Lung (tissue), 12 donors: ENCODE data around the gene ACTC1. TPM values are rescaled to one million over a fixed set of nuclear protein-coding genes. Genes with fewer than 3 reads are reported as not detected.

ENCODE experiments used
- ATAC-seq: fragments of 200-7000 bp; cut with Tn5 transposase; one replicate; pipeline ENCODE4 v1.9.1; 2020; ENCODE audit warnings: moderate number of reproducible peaks; ENCODE audit not compliant: insufficient read depth, low FRiP score
- DNase-seq, 3 donors: peaks; one replicate each; pipeline ENCODE4 v3.0.0-alpha.2; 2013 to 2017
- H3K27ac ChIP-seq, 2 donors: one replicate each; pipeline ENCODE4 v1.5.1; 2013; ENCODE audit warnings: mild to moderate bottlenecking in 2 of 2, moderate library complexity in 2 of 2, control low read depth in 1 of 2, inconsistent platforms in 1 of 2, low read depth in 1 of 2, low read length in 1 of 2
- H3K27me3 ChIP-seq, 3 donors: one replicate each; pipeline ENCODE4 v1.5.1; 2013; ENCODE audit warnings: low read length in 2 of 3; ENCODE audit not compliant: control insufficient read depth in 3 of 3, insufficient read depth in 3 of 3
- H3K36me3 ChIP-seq, 4 donors: one replicate each; pipeline ENCODE4 v1.5.1; 2013; ENCODE audit warnings: low read length in 4 of 4, mild to moderate bottlenecking in 1 of 4, moderate library complexity in 1 of 4; ENCODE audit not compliant: control insufficient read depth in 4 of 4, insufficient read depth in 4 of 4
- H3K4me1 ChIP-seq, 5 donors: one replicate each; pipeline ENCODE4 v1.5.1; 2013; ENCODE audit warnings: low read length in 5 of 5, mild to moderate bottlenecking in 2 of 5, moderate library complexity in 1 of 5; ENCODE audit not compliant: control insufficient read depth in 5 of 5, insufficient read depth in 5 of 5
- H3K4me3 ChIP-seq: one replicate; pipeline ENCODE4 v1.5.1; 2013; ENCODE audit warnings: mild to moderate bottlenecking, control low read depth, moderate library complexity
- H3K9ac ChIP-seq, 2 donors: one replicate each; pipeline ENCODE4 v1.5.1; 2013; ENCODE audit warnings: low read length in 2 of 2, control low read depth in 1 of 2; ENCODE audit not compliant: insufficient read depth in 1 of 2
- H3K9me3 ChIP-seq, 4 donors: one replicate each; pipeline ENCODE4 v1.5.1; 2013; ENCODE audit warnings: low read length in 3 of 4, mild to moderate bottlenecking in 1 of 4, moderate library complexity in 1 of 4; ENCODE audit not compliant: control insufficient read depth in 4 of 4, insufficient read depth in 3 of 4
- WGBS, 2 donors: extraction: QIAGEN DNeasy Blood & Tissue Kit; methylation state at CpG; one replicate each; pipeline ENCODE4 v1.1.7; 2013; 5-methylcytosine and 5-hydroxymethylcytosine counted together
- polyA plus RNA-seq, 2 donors: library from polyadenylated mRNA; stranded (reverse); fragments of 200-250 nt; gene quantifications; one replicate each; pipeline ENCODE4 v1.2.1, GENCODE V29; 2013
- total RNA-seq, 2 donors: library from RNA; depleted of rRNA in 1 of 2; stranded (reverse); fragments of >200 nt in 1 of 2; gene quantifications; one replicate each; pipeline ENCODE4 v1.2.1, GENCODE V29; 2014 to 2021
- TF ChIP-seq, protein P1 (sequence below): IDR thresholded peaks from 2 replicates; pipeline ENCODE4 v1.5.1; 2012; ENCODE audit warnings: mild to moderate bottlenecking; ENCODE audit errors: control extremely low read depth, extremely low read depth
- donor health status: control.
- donor health status: control.
- donor health status: Bipolar disorder and iron deficiency.
- donor health status: healthy.
- donor health status: DM: yes; HTN: yes; CAD: no.

Gene ACTC1
- total and polyA plus RNA-seq, 4 donors, result 0.13 to 13.0 (median 1.8) TPM

DNA sequence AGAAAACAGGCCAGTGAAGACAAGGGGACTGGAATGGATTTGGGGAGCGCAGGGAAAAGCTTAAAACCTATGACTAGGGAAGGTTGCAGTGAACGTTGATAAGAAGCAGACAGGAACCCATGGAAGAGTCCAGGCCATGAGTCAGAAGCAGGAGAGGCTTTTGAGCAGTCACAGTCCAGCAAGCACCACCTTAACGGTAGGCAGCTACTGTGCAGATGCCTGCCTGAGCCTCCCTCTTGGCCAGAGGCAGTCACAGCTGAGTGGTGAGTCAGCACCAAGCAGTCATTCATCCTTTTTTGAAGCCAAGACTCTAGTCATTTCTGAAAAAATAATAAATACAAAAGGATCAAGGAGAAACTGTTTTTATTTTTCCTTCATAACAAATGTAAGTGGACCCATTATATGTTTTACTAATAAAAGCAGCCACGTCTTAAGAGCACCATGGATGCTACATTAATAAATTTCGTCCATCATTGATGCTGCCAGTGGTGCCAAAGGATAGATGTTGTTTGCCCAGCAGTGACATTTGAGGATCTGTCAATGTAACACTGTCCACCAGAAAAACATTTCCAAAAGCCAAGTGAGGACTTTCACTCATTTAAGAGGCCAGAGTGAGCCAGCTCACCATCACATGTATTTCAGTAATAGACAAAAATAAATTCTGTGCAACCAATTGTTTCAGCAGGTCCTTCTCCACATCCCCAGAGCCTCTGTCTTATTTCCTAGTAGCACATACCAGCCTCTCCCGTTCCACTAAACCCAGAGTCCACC is 42.1 kb upstream of the ACTC1 start:
- Histone ChIP-seq H3K36me3 (no peaks in the 10 kb centered on the region), H3K27ac (no peak overlapping the region), H3K4me3 (no peak overlapping the region), H3K9me3 (peaks cover 0 to 10% (median 1%) of the 10 kb centered on the region in 4 donors), H3K27me3 (no peaks in the 10 kb centered on the region), H3K9ac (no peak overlapping the region), H3K4me1 (no peaks in the 10 kb centered on the region)
- ATAC-seq (no peak), DNase-seq (no peak)
- TF ChIP-seq, protein P1, sequence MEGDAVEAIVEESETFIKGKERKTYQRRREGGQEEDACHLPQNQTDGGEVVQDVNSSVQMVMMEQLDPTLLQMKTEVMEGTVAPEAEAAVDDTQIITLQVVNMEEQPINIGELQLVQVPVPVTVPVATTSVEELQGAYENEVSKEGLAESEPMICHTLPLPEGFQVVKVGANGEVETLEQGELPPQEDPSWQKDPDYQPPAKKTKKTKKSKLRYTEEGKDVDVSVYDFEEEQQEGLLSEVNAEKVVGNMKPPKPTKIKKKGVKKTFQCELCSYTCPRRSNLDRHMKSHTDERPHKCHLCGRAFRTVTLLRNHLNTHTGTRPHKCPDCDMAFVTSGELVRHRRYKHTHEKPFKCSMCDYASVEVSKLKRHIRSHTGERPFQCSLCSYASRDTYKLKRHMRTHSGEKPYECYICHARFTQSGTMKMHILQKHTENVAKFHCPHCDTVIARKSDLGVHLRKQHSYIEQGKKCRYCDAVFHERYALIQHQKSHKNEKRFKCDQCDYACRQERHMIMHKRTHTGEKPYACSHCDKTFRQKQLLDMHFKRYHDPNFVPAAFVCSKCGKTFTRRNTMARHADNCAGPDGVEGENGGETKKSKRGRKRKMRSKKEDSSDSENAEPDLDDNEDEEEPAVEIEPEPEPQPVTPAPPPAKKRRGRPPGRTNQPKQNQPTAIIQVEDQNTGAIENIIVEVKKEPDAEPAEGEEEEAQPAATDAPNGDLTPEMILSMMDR, result no peak
- 74 to 88% methylated on average over 6 of the region's 6 CpGs for WGBS, 2 donors

DNA sequence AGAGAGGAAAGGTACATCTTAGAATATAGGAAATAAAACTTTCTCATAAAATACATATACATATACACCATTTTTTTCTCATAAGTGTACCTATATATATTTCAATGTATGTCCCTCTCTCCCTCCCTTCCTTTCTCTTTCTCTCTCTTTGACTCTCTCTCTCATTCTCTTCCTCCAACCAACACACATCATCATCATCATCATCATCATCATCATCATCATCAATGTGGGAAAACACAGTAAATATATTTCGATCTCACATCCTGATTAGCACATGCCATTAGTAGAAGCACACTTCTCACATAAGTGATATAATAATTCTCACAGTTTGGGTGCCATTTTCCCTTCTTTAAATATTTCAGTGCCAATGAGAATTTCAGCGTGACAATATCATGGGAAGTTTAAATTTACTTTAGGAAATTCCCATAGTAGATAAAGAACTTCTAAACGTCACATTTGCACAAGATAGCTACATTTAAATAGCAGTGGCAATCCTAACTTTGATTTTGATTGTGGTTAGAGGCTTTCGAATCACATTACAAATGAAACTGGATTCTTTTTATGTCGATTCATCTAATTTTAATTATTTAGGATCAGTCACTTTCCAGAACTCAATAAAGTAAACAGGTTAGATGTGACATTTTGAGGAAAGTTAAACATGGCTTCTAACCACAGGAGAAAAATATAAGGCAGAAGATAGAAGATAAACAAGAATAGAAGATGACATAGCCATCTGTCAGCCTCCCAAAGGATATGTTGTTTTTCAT is 33.0 kb upstream of the ACTC1 start:
- ATAC-seq (no peak), DNase-seq (no peak)
- Histone ChIP-seq H3K36me3 (no peaks in the 10 kb centered on the region), H3K9ac (no peak overlapping the region), H3K27ac (no peak overlapping the region), H3K9me3 (no peaks in the 10 kb centered on the region), H3K27me3 (no peaks in the 10 kb centered on the region), H3K4me3 (no peak overlapping the region), H3K4me1 (no peaks in the 10 kb centered on the region)
- 80 to 84% methylated on average over 5 of the region's 5 CpGs for WGBS, 2 donors
- TF ChIP-seq, protein P1, result no peak

DNA sequence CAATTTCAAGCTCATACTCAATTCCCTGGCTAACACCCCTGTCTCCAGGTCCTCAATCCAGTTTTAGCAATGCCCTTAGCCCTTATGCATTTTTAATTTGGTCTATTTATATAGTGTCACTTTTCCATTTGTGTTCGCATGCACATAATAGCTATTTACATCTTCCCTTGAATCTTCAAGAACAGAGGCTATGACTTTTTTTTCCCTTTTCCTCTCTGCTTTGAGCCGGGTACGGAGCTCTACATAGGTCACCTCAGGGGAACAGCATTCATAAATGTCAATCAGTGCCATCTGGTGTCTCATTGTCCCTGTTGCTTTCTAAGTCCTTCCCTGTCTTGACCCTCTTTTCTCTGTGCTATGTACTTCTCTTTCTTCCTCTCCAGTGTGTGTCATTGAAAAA is 26.5 kb upstream of the ACTC1 start:
- Histone ChIP-seq H3K4me1 (peaks cover 0 to 2% (median 0%) of the 10 kb centered on the region in 5 donors), H3K9ac (no peak overlapping the region), H3K27ac (no peak overlapping the region), H3K36me3 (no peaks in the 10 kb centered on the region), H3K4me3 (no peak overlapping the region), H3K27me3 (no peaks in the 10 kb centered on the region), H3K9me3 (no peaks in the 10 kb centered on the region)
- TF ChIP-seq, protein P1, result no peak
- DNase-seq (no peak), ATAC-seq (no peak)
- 71 to 75% methylated on average over 3 of the region's 3 CpGs for WGBS, 2 donors
